GM18867 (cell line): ENCODE data around the gene PLEKHN1.

ENCODE experiments used
- ATAC-seq: cut with Tn5 transposase; IDR thresholded peaks from one replicate; pipeline ENCODE4 v1.9.1; 2021; ENCODE audit warnings: mild to moderate bottlenecking, moderate library complexity; ENCODE audit not compliant: unreplicated experiment

Gene PLEKHN1, protein sequence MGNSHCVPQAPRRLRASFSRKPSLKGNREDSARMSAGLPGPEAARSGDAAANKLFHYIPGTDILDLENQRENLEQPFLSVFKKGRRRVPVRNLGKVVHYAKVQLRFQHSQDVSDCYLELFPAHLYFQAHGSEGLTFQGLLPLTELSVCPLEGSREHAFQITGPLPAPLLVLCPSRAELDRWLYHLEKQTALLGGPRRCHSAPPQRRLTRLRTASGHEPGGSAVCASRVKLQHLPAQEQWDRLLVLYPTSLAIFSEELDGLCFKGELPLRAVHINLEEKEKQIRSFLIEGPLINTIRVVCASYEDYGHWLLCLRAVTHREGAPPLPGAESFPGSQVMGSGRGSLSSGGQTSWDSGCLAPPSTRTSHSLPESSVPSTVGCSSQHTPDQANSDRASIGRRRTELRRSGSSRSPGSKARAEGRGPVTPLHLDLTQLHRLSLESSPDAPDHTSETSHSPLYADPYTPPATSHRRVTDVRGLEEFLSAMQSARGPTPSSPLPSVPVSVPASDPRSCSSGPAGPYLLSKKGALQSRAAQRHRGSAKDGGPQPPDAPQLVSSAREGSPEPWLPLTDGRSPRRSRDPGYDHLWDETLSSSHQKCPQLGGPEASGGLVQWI

DNA sequence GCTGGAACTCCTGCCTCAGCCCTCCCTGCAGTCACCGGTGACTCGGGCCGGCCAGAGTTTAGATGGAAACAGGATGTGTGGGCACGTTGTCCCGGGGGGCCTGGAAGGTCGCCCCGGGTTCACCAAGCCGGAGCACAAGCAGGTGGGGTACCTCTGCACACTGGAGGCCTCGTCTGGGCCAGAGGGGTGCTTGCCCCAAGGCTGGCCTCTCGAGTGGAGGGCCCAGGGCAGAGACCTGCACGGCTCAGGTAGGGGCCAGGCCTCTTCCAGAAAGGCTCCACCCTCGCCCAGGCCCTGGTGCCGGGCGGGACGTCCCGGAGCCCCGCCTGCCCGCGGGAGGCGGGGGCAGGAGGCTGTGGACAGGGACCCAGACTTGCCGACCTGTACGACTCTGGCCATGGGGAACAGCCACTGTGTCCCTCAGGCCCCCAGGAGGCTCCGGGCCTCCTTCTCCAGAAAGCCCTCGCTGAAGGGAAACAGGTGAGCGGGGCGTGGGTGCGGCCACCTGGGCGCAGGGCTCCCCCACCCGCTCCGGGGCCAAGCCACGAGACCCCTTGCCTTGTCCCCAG, at the start of gene PLEKHN1:
Gene PLEKHN1, plus strand, starts transcription at position 348 of the 569 bp plus-strand sequence. Its CDS starts 50 bp downstream, at position 398.
- peak; percentile 32 for ATAC-seq

GRCh38 chr1:917076-917459, 49.2 kb upstream of the PLEKHN1 start:
- no peak for ATAC-seq

DNA sequence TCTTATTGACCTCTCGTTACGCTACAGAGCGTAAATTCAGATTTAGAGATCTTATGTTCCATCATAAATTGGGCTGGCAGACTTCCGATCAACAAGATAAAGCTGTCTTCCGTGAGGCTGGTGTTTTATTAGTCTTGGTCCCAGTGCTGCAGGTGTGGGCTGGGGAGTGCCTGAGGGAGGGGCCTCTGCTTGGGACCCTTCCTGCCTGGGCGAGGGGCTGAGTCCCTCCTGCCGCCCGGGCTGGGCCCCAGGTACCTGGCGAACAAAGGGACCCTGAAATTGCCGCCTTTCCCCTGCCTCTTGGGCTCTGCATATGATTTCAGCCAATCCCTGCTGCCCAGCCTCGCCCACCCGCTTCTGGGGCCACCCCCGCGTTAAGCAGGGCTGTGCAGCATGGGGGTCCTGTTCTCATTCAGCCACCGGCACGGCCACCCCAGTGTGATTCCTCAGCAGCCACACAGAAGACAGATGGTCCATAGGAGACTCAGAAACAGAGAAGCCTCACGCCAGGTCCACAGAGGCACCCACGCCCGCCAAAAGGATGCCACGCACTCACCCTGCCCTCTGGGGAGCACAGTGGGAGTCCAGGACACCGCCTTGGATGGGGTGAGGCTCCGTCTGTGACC, 48.7 kb upstream of the PLEKHN1 start:
- ATAC-seq: no peak

DNA sequence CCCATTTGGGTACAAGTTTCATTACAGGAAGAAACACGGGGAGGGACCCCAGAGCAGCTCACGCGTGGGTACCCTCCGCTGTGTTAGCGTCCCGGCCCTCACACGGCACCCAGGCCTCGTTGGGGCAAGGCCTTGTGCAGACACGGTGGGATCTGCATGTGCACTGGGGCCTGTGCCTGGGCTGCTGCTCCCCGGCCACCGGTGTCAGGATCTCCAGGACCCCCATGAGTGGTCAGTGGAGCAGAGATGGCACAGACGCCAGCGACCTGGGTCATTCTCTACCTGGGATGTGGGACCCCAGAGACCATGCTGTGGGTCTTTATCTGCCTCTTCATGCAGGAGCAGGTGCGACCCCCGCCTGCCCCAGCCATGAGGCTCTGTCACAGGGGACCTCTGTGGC, 47.9 kb upstream of the PLEKHN1 start:
- ATAC-seq: no peak

DNA sequence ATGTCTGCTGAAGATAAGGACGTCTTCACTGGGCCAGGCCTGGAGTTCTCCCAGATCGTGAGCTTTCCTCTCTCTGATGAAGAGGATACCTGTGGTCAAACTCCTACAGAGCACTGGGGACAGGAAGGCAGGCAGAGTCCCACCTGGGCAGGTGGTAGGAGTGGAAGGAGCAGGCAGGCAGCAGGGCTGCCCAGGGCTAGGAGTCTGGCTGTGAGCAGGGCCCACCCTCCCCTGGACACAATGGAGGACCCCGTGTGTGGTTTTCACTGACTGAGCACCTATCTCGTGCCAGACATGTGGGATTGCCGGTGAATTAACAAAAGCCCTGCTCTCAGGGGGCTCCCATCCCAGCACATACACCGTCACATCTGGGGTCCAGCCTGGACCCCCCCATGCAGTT, 47.4 kb upstream of the PLEKHN1 start:
- ATAC-seq: no peak

DNA sequence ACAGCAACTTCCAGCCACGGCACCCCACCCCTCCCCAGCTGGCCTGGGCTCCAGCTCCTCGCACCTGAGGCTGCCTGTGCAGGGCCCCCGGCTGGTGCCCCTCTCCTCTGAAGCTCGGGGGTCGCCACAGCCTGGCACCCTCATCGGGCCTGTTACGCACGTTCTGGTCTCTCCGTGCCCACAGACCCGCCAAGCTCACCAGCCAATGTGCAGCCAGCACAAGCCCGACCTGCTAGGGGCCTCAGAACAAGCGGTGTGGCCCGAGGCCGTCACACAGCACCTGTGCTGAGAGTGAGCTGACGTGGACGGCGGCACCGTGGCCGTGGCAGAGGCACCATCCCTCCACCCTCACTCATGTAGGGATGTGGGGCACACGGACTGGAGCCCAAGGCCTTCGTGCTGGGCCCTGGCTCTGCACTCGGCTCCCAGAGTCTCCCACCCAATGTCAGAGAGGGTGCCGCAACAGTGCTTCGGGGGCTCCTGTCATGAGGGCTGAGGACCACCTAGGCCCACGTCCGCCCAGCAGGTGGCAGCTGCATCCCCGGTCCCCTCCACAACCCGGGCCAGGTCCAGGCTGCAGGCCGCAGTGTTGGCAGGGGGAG, 46.9 kb upstream of the PLEKHN1 start:
- no peak for ATAC-seq

- no peak for ATAC-seq
These were observed 46.3 kb upstream of the PLEKHN1 start for GRCh38 chr1:920010-920409.

DNA sequence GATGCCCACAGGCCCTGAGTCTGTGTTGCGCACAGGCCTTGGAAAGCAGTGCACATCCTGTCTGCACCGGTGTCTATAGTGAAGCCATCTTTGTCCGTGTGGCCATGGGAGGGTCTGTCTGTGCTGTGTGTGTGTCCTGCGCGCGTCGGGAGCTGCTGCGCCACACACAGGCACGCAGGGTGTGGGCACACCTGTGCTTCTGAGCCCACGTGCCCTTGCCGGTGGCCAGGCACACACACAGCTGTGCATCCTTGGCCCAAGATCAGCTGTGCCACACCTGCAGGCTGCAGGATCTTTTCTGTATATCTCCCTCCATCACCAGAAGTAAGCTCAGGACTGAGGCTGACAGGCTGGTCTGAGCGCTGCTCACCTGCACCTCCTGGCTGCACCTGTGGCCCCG, 45.8 kb upstream of the PLEKHN1 start:
- ATAC-seq: no peak

DNA sequence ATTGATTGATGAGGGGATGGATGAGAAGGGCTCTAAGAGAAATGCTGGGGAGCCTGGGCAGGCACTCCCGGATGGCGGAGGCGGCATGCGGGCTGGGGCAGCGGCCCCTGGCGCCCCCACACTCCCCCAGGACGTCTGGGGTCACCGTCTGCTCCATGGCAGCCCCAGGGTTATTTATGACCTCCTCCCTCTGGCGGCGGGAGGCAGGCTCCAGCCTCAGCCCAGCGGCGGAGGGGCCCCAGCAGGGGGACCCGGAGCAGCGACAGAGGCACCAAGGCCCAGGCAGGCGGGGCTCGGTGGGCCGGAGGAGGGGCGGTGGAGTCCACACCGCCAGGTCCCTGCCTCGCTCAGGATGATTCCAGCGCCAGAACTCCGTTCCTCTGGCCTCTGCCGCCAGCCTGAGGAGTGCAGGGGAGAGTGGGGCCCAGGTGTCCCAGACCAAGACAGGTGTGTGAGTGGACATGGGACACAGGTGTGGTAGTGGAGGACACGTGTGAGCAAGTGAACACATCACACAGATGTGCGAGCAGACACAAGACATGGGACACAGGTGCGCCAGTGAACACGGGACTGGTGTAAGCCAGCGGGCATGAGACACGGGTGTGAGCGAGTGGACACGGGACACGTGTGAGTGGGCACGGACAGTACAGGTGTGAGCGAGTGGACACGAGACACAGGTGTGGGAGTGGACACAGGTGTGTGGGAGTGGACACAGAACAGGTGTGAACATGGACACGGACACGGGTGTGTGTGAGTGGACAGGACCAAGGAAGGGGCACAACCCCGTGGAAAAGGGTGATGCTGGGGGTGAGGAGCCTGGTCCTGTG, 45.1 kb upstream of the PLEKHN1 start:
- no peak for ATAC-seq

DNA sequence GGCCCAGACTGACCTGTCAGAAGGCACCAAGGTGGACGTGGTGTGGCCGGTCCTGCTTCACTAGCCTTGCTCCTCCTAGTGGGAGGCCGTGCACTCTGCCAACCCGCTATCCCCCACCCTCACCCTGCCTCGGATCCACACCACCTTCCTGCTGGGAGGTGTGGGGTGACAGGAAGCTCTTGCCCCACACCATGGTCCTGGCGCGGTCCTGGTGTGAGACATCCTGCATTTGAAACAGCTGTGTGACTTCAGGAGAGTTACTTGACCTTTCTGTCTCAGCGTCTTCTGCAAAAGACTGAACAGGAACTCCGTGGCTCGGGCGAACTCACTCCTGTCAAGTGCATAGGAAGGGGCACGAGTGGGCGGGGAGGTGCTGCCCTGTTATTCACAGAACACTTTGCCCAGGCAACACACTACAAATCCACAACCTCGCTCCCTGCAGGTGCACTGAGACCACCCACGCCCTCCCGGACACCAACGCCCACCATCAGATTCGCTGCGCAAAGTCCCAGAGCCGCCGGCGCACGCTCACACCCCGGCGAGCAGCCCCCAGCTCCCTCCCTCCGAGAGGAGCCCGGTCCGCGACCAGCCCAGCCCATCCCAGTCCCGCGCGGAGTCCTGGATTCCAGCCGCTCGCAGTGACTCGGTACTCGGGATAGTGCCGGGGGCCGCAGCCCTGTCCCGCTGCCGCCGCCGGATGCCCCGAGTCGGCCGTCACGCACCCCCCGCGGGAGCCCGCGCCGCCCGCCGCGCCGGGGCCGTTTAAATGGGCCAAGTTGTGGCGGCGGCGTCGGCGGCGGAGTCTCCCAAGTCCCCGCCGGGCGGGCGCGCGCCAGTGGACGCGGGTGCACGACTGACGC, 42.9 kb upstream of the PLEKHN1 start, which contains the start of gene SAMD11:
Gene SAMD11, plus strand, starts transcription at position 793 of the 860 bp plus-strand sequence. CDS start 509 bp downstream, outside the sequence.
- ATAC-seq: no peak

DNA sequence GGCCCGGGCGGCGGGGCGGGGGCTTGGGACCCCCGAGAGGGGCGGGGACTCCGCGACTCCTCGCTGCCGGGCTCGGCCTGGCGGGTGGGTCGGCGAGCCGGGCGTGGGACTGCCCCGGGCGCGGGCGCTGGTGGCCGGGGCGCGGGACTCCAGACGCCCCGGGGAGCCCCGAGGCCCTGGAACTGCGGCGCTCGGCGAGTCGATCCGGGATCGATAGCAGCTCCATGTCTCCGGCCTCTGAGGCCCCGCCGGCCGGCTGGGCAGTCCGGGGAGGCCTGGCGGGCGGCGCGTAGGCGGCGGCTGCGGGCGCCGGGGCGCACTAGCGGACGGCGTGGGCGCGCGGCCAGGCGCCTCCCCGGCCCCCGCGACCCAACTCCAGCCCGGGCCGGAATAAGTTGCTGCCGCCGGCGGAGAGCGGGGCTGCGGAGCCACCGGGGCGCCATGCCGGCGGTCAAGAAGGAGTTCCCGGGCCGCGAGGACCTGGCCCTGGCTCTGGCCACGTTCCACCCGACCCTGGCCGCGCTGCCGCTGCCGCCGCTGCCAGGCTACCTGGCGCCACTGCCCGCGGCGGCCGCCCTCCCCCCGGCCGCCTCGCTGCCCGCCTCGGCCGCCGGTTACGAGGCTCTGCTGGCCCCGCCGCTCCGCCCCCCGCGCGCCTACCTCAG, 42.2 kb upstream of the PLEKHN1 start:
- no peak for ATAC-seq

DNA sequence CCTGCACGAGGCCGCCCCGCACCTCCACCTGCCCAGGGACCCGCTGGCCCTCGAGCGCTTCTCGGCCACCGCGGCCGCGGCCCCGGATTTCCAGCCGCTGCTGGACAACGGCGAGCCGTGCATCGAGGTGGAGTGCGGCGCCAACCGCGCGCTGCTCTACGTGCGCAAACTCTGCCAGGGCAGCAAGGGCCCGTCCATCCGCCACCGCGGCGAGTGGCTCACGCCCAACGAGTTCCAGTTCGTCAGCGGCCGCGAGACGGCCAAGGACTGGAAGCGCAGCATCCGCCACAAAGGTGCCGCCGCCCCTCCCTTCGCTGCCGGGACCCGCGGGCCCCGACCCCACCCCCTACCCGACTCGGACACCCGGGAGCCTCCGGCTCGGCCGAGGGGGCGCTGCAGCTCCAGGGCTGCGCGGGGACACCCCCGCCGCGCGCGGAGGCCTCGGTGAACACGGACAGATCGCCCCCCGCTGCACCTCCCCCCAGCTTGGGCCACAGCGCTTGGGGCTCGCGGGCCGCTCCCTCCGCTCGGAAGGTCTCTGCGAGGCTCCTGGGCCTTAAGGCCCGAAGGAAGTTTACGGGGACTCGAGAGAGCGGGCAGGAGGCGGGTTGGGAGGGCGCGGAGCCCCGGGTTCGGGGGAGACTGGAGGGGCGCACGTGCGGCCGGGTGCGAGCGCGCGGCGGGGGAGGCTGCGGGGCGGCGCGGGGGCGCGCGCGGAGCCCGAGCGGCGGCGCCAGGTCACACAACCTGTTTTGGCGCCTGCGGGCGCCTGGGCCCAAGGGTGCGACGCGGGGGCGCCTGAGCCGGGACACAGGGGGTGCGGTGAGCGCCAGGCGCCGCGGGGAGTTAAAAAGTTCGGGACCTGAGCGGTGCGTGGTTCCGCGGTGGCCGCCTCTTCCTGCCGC, 41.4 kb upstream of the PLEKHN1 start:
- ATAC-seq: no peak

GRCh38 chr1:925561-926421, 40.5 kb upstream of the PLEKHN1 start:
- no peak for ATAC-seq

DNA sequence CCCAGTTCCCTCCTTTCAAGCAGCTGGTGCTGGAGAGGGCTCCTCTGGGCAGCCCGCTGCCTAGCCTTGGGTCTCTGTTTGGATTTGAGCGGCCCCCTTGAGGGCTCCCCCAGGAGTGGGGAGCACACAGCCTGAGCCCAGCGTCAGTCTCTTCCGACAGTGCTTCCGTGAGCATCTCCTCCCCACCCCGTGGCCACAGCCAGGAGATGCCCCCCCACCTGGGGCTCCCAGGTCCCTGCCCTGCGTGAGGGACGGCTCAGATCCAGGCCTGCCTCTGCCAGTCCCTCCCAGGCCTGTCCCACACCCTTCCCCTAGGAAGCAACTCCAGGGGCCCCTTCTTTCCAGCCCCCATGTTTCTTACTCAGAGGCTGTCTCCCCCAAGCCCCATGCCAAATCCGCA, 39.0 kb upstream of the PLEKHN1 start:
- no peak for ATAC-seq

GRCh38 chr1:927748-928147, 38.5 kb upstream of the PLEKHN1 start:
- ATAC-seq: no peak

DNA sequence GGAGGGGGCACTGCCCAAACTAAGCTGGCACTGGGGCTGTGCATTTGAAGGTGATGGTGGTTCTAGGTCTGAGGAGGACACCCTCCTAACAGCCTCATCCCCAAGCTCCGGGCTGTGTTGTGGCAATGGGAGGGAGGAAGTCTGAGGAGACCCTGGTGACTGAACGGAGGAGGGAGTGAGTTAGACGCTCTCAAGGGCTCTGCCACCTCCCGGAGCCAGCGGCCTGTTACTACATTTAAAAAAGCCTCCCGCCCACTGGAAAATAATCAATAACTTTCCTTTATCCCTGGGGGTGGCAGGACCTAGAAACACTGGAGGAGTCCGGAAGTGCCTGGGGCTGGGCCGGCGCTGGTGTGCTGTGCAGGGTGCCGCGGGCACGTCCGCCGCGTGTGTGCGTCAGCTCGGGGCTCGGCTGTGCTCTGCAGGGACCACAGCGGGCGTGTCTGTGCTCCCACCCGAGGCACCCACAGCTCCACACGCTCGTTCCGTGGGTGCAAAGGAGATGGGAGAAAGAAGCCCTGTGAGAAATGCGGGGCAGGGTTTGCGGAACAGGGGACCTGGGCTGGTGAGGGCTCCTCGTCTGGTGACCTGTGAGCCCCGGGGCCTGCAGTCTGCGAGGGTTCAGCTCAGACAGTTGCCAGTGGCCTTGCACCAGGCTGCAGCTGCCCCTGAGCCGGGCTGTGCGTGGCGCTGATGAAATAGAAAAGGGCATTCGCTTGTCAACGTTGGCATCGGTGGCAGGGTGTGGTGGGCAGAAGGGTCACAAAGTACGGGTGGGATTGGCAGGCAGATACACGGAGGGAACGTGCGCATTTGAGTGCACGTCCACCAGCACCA, 37.2 kb upstream of the PLEKHN1 start:
- no peak for ATAC-seq
